GM12873 (cell line): ENCODE results near the gene TSPAN9.
A peak's percentile ranks its signal among the peaks of the same experiment; 100 is the strongest.

Experiments
- TF ChIP-seq, protein P1 (sequence below): IDR thresholded peaks from 2 replicates; pipeline ENCODE4 v1.5.1; 2012; ENCODE audit warnings: low read depth, mild to moderate bottlenecking, moderate library complexity, low read length, control low read depth; ENCODE audit not compliant: insufficient read depth; ENCODE audit errors: missing control alignments

The TSPAN9 gene

DNA sequence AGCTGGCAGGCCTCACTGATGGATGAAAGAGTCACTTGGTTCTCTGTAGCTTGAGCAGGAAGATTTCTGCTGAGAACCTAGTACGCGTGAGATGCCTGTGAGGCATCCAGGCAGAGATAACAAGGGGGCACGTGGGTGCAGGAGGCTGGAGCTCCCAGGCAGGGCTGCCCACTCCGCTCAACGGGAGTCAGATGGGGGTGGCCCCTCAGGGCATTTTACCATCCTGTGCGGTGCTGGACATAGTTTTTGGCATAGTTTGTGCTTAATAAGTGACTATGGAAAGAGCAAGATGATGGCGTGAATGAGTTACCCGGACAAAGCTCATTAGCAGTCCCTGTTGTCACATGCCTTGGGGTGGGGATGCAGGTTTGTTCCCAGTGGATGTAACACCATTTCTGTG lies 182.8 kb downstream of the TSPAN9 start:
- TF ChIP-seq, protein P1, sequence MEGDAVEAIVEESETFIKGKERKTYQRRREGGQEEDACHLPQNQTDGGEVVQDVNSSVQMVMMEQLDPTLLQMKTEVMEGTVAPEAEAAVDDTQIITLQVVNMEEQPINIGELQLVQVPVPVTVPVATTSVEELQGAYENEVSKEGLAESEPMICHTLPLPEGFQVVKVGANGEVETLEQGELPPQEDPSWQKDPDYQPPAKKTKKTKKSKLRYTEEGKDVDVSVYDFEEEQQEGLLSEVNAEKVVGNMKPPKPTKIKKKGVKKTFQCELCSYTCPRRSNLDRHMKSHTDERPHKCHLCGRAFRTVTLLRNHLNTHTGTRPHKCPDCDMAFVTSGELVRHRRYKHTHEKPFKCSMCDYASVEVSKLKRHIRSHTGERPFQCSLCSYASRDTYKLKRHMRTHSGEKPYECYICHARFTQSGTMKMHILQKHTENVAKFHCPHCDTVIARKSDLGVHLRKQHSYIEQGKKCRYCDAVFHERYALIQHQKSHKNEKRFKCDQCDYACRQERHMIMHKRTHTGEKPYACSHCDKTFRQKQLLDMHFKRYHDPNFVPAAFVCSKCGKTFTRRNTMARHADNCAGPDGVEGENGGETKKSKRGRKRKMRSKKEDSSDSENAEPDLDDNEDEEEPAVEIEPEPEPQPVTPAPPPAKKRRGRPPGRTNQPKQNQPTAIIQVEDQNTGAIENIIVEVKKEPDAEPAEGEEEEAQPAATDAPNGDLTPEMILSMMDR, result no peak

DNA sequence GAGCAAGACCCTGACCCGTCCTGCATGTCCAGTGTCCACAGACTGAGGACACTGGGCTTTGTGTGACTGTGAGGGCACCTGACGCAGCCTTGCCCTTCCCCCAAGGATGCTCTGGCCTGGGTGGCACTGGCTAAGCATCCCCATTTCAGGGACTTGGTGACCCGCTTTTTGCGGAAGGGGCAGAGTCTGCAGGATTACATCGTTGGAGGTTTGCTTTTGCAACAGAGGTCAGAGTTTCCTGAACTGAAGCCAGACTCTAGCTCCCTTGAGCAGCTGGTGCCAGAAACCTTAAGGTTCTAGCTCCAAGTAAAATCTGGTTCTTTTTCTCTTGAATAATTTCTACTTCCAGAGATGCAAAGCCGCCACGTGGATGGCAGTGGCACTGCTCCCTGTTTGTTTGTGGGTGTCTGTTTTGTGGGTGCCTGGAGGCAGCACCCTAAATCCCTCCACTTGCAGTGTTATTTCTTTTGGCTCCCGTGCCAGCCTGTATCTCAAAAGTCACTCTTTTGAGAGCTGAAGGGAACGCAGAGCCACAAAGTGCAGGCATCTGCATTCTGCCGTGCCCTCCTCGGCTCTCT lies 184.7 kb downstream of the TSPAN9 start:
- TF ChIP-seq, protein P1, result peak; percentile 13

DNA sequence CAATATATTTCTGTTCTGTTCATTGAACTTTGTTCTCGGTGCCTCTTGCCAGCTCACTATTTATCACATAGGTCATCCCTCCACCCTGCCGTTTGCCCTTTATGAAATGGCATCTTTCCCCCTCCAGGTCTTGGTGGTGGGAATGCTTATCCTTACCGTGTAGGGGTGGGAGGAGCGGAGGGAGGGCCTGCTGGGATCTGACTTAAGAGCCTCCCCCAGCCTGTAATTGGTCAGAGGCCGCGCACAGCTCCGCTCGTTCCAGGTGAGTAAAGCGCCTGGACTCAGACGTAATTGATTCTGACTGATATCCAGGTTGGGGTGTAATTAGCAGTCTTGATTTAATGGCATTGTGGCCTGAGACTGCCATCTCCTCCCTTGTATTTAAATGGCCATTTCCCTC lies 185.3 kb downstream of the TSPAN9 start:
- TF ChIP-seq, protein P1, result no peak

DNA sequence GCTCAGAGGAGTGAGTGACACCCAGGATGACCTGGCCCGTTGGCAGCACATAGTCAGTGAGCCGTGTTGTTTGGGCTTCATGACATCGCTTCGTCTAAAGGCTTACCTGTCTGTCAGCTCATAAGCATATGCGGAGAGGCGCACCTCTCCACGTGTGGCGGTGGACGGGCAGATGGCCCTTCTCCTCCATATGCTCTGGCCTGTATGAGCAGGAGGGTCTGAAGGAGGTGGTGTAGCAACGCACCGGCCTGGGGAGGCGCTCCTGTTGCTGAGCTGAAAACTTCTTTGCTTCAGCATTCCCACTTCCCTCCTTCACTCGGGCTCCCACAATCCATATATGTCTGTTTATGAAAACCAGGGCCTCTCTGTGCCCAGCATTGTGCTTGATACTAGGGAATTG lies 186.1 kb downstream of the TSPAN9 start:
- TF ChIP-seq, protein P1, result no peak

DNA sequence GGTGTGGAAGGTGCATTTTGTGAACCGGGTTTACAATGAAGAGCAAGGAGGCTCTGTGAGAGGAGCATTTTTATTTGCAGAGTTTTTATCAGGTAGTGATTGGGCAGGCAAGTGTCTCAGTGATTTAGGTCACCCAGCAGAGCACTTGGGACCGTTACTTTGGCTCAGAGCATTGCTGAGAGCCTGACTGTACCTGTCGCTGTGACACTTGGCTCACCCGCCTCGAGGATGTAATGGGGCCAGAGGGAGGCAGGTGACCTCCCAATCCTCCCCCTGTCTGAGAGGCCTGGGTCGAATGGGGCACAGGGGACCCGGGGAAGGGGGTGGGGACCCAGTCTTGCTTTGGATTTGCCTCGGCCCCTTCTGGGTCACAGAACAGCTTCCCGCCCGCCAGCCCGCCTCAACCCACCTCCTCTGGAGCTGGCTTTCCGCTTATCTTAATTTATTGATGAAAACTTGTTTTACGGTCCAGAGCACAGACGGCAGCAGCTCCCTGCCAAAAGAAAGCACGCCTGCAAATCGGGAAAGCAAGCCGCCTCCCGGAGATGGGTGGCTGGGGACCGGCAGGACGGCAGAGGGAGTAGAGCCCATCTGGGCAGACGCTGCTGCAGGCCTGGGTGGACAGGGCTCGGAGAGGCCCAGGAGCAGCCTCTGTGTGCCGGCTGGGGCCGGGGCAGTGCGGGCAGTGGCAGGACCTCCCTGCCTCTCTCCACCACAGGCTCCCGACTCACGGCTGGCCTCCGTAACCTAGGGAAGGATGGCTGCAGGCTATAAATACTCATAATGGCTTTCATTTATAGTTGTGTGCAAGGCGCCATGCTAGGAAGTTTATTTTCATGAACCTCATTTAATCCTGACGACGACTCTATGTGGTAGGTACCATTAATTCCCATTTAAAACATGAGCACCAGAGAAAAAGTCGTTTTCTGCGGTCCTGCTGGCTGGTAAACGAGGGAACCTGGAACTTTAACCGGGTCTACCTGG lies 187.1 kb downstream of the TSPAN9 start:
- TF ChIP-seq, protein P1, result no peak

DNA sequence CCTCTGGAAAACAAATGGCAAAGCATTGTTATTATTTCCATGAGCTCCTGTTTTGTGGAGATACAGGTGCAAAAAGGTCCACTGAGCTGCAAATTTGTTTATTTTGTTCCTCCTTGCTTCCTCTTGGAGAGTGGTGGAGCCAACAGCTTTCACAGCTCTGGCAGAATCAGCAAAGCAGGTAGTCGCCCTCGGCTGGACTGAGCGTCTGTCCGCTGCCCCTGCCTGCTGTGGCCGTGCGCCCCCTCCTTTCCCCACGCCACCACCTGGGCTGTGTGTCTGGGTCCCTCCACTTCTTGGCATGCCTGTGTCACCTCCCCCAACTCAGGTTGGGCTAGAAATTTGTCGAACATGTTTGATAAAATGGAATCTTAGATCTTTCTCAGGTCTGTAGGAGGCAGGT lies 188.2 kb downstream of the TSPAN9 start:
- TF ChIP-seq, protein P1, result no peak

DNA sequence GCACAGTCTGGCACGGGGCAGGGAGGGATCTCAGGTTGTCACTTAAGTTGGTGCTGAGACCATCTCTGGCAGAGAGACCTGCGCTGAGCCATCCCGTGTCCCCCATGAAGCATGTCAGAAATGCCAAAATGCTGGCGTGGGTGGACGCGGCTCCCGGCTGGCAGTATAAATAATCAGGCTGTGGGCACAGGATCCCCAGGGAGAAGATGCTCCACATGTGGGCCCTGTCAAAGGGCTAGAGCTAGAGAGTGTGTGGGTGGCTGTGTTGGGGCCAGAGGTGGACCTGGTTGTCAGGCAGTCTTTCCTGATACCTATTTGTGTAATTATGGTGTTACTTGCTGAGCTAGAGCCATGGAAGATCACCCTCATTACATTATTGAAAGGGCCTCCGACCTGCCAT lies 189.5 kb downstream of the TSPAN9 start:
- TF ChIP-seq, protein P1, result no peak
